Measurements from ENCODE around the gene CAMTA2.

GRCh38 chr17:4999430-5000093 is 12.1 kb upstream of the CAMTA2 start:
- TF ChIP-seq, protein P1, sequence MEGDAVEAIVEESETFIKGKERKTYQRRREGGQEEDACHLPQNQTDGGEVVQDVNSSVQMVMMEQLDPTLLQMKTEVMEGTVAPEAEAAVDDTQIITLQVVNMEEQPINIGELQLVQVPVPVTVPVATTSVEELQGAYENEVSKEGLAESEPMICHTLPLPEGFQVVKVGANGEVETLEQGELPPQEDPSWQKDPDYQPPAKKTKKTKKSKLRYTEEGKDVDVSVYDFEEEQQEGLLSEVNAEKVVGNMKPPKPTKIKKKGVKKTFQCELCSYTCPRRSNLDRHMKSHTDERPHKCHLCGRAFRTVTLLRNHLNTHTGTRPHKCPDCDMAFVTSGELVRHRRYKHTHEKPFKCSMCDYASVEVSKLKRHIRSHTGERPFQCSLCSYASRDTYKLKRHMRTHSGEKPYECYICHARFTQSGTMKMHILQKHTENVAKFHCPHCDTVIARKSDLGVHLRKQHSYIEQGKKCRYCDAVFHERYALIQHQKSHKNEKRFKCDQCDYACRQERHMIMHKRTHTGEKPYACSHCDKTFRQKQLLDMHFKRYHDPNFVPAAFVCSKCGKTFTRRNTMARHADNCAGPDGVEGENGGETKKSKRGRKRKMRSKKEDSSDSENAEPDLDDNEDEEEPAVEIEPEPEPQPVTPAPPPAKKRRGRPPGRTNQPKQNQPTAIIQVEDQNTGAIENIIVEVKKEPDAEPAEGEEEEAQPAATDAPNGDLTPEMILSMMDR (IDR thresholded peaks at IDR 0.05; ENCODE audit: insufficient read depth, low read length, poor library complexity, severe bottlenecking): no peak
- no peak for TF ChIP-seq EZH2phosphoT487 (conservative IDR thresholded peaks at IDR 0.05; ENCODE audit: low read length)
